ENCODE results near the gene CRYBG3.

Gene CRYBG3

GRCh38 chr3:97895216-97895615 lies 73.4 kb downstream of the CRYBG3 start:
- Histone ChIP-seq H3K4me1 (ENCODE audit: control insufficient read depth, insufficient read depth, low read length) (no peaks in the 10 kb centered on the region), H3K9me3 (ENCODE audit: control insufficient read depth, insufficient read depth, low read depth, low read length) (no peaks in the 10 kb centered on the region), H3K36me3 (ENCODE audit: control insufficient read depth in 2 of 2, insufficient read depth in 1 of 2, low read length in 2 of 2) (no peaks in the 10 kb centered on the region), H3K4me3 (ENCODE audit: low read depth, low read length) (no peak overlapping the region), H3K27ac (ENCODE audit: extremely low read depth, low read depth, low read length) (no peak overlapping the region)
- ChIA-PET POLR2A (no interaction called here), CTCF (no interaction called here)
- TF ChIP-seq ZNF133 (tag by site-specific recombination; IDR thresholded peaks at IDR 0.05) (no peak), WT1 (tag by site-specific recombination; IDR thresholded peaks at IDR 0.05) (no peak), CTCF (tag by site-specific recombination; IDR thresholded peaks at IDR 0.05) (no peak), ZNF24 (tag by site-specific recombination; IDR thresholded peaks at IDR 0.05) (no peak), ZBTB11 (tag by site-specific recombination; conservative IDR thresholded peaks at IDR 0.05; ENCODE audit: low read depth) (no peak), ZNF529 (tag by site-specific recombination; IDR thresholded peaks at IDR 0.05; ENCODE audit: insufficient replicate concordance) (no peak), TCF7L2 (IDR thresholded peaks at IDR 0.05; ENCODE audit: borderline replicate concordance, low read depth, low read length) (no peak), ZNF433 (tag by site-specific recombination; IDR thresholded peaks at IDR 0.05; ENCODE audit: low read depth) (no peak), ZNF518A (tag by site-specific recombination; conservative IDR thresholded peaks at IDR 0.05; ENCODE audit: low read depth) (no peak), ZNF148 (tag by site-specific recombination; IDR thresholded peaks at IDR 0.05; ENCODE audit: borderline replicate concordance) (no peak), ZNF404 (tag by site-specific recombination; IDR thresholded peaks at IDR 0.05) (no peak), ZNF670 (tag by site-specific recombination; IDR thresholded peaks at IDR 0.05; ENCODE audit: low read depth) (no peak), OVOL3 (tag by site-specific recombination; IDR thresholded peaks at IDR 0.05) (no peak), ZNF513 (tag by site-specific recombination; IDR thresholded peaks at IDR 0.05) (no peak)
